ENCODE results near the gene BCO1. TPM values are rescaled to one million over a fixed set of nuclear protein-coding genes. Genes with fewer than 3 reads are reported as not detected.

Gene BCO1
- total RNA-seq, 1 donor from 2014 or later: not detected

DNA sequence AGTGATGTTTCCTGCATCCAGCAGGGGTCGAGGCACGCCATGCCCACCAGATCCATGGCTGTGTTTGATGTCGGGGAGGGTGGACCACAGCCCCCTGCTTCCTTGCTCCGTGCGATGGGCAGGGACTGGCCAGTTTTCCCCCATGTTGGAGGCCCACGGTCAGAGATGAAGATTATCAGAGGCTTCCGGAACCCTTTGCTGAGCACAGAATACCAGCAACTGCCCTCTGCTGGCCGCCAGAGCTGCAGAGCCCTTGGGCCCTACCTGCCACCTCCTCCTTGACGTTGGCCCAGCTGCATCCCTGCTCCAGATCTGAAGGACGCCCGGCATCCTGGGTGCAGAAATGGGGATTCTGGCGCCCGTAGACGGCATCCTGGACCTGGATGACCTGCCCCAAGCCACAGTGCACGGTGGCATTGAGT lies 23.7 kb upstream of the BCO1 start:
- TF ChIP-seq, protein P1, sequence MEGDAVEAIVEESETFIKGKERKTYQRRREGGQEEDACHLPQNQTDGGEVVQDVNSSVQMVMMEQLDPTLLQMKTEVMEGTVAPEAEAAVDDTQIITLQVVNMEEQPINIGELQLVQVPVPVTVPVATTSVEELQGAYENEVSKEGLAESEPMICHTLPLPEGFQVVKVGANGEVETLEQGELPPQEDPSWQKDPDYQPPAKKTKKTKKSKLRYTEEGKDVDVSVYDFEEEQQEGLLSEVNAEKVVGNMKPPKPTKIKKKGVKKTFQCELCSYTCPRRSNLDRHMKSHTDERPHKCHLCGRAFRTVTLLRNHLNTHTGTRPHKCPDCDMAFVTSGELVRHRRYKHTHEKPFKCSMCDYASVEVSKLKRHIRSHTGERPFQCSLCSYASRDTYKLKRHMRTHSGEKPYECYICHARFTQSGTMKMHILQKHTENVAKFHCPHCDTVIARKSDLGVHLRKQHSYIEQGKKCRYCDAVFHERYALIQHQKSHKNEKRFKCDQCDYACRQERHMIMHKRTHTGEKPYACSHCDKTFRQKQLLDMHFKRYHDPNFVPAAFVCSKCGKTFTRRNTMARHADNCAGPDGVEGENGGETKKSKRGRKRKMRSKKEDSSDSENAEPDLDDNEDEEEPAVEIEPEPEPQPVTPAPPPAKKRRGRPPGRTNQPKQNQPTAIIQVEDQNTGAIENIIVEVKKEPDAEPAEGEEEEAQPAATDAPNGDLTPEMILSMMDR (IDR thresholded peaks at IDR 0.05): no peak
- POLR2A ChIA-PET: no interaction called here
- no peaks in the 10 kb centered on the region for H3K4me1 Mint-ChIP-seq
- intact Hi-C loops (cut with micrococcal nuclease): no loop called here
- H3K36me3 Mint-ChIP-seq (ENCODE audit: low read depth): no peaks in the 10 kb centered on the region
- no peak for DNase-seq
- CTCF ChIA-PET: no interaction called here
- H3K27me3 Mint-ChIP-seq: peaks cover 7% of the 10 kb centered on the region
- no peak overlapping the region for H3K4me3 Mint-ChIP-seq
- no peak for ATAC-seq (ENCODE audit: low read depth)
- no peak overlapping the region for H3K27ac Mint-ChIP-seq
- H3K9me3 Mint-ChIP-seq: no peaks in the 10 kb centered on the region

DNA sequence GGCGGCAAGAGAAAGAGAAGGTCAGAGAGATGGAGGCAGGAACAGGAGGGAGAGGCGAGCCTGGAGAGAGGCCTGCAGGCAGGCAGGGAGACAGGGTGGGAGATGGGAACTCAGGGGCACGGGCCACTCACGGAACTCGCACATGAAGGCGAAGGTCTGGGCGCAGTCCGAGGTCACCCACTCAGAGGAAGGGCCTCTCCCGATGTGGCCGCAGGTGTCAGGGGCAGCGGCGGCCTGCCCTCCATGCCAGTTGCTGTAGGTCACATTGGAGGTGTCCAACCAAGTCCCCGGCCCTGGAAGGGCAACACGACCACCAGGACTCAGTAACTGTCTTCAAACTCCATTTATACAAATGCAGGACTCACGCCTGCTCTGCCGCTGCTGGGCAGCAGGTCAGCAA lies 22.4 kb upstream of the BCO1 start:
- peaks cover 7% of the 10 kb centered on the region for H3K27me3 Mint-ChIP-seq
- CTCF ChIA-PET: no interaction called here
- no peak overlapping the region for H3K4me3 Mint-ChIP-seq
- H3K9me3 Mint-ChIP-seq: no peaks in the 10 kb centered on the region
- H3K27ac Mint-ChIP-seq: no peak overlapping the region
- DNase-seq (no peak), ATAC-seq (ENCODE audit: low read depth) (no peak)
- TF ChIP-seq, protein P1 (IDR thresholded peaks at IDR 0.05): no peak
- intact Hi-C loops (cut with micrococcal nuclease): no loop called here
- POLR2A ChIA-PET: no interaction called here
- H3K4me1 Mint-ChIP-seq: no peaks in the 10 kb centered on the region
- no peaks in the 10 kb centered on the region for H3K36me3 Mint-ChIP-seq (ENCODE audit: low read depth)

DNA sequence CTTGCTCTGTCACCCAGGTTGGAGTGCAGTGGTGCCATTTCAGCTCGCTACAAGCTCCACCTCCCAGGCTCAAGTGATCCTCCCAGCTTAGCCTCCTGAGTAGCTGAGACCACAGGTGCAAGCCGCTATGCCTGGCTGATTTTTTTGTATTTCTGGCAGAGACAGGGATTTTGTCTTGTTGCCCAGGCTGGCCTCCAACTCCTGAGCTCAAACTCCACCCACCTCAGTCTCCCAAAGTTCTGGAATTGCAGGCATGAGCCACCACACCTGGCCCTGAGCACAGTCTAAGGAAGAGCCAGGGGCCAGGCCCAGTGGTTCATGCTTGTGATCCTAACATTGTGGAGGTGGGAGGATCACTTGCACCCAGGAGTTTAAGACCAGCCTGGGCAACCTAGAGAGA lies 21.8 kb upstream of the BCO1 start:
- POLR2A ChIA-PET: no interaction called here
- H3K4me1 Mint-ChIP-seq: no peaks in the 10 kb centered on the region

DNA sequence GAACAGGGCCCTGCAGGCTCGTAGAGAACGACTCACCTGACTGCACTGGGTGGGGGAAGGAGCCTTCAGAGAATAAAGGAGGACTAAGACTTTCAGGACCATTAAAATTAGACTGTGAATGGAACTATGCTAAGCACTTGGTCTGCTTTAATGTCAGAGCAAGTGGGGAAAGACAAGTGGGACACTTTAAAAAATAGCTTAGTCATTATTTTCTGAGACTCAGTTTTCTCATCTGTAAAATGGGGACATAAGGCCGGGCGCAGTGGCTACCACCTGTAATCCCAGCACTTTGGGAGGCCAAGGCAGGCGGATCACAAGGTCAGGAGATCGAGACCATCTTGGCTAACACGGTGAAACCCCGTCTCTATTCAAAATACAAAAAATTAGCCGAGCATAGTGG lies 19.3 kb upstream of the BCO1 start:
- POLR2A ChIA-PET: no interaction called here
- H3K9me3 Mint-ChIP-seq: no peaks in the 10 kb centered on the region
- H3K4me1 Mint-ChIP-seq: no peaks in the 10 kb centered on the region
- intact Hi-C loops (cut with micrococcal nuclease): no loop called here
- TF ChIP-seq, protein P1 (IDR thresholded peaks at IDR 0.05): no peak
- DNase-seq: no peak
- H3K36me3 Mint-ChIP-seq (ENCODE audit: low read depth): no peaks in the 10 kb centered on the region
- no peaks in the 10 kb centered on the region for H3K27me3 Mint-ChIP-seq
- CTCF ChIA-PET: interaction anchor here (1.2 kb wide), 1 partner anchor 14 kb away, joined by 4 read pairs; no protein-coding TSS in a partner anchor
- no peak for ATAC-seq (ENCODE audit: low read depth)
- H3K4me3 Mint-ChIP-seq: no peak overlapping the region
- H3K27ac Mint-ChIP-seq: no peak overlapping the region

More for the DNA sequence above, 21.8 kb upstream of the BCO1 start:
- ATAC-seq (ENCODE audit: low read depth) (no peak), DNase-seq (no peak)
- H3K27ac Mint-ChIP-seq: no peak overlapping the region
- no peak overlapping the region for H3K4me3 Mint-ChIP-seq
- CTCF ChIA-PET: no interaction called here
- no peaks in the 10 kb centered on the region for H3K36me3 Mint-ChIP-seq (ENCODE audit: low read depth)
- H3K27me3 Mint-ChIP-seq: peaks cover under 1% of the 10 kb centered on the region
- TF ChIP-seq, protein P1 (IDR thresholded peaks at IDR 0.05): no peak
- no peaks in the 10 kb centered on the region for H3K9me3 Mint-ChIP-seq
- intact Hi-C loops (cut with micrococcal nuclease): no loop called here

DNA sequence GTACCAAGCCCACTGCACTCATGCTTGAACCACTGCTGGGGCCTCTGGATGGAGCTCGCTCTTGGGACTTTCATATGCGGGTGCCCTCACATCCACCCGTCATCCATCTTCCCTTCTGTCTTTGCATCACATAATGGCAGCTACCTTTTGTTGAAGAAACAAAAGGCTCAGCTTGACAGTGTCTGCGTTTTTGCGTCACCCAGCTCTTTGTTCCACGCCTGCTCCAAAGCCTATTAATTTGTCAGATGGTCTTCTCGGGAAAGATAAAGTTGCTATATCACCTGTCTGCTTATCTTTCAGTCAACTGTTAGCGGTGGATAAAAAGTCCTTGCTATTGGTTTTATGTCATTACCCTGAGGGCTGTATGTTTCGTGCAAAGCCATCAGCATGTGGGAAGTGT lies 18.1 kb upstream of the BCO1 start:
- no peak overlapping the region for H3K4me3 Mint-ChIP-seq
- ChIA-PET POLR2A (no interaction called here), CTCF (interaction anchor here (1.2 kb wide), 1 partner anchor 16 kb away, joined by 4 read pairs; no protein-coding TSS in a partner anchor)
- no peak for DNase-seq
- intact Hi-C loops (cut with micrococcal nuclease): no loop called here
- H3K9me3 Mint-ChIP-seq: no peaks in the 10 kb centered on the region
- H3K27ac Mint-ChIP-seq: no peak overlapping the region
- ATAC-seq (ENCODE audit: low read depth): no peak
- H3K27me3 Mint-ChIP-seq: peaks cover 4% of the 10 kb centered on the region
- no peaks in the 10 kb centered on the region for H3K36me3 Mint-ChIP-seq (ENCODE audit: low read depth)
- TF ChIP-seq, protein P1 (IDR thresholded peaks at IDR 0.05): no peak
- H3K4me1 Mint-ChIP-seq: no peaks in the 10 kb centered on the region

All from activated B cell treated with CpG ODN at 0.5 μM for 24 hours (primary cell).